GM18868 (cell line): Measurements from ENCODE around the gene ZNF629.
"Not testable (repeated sequence)": the region's sequence is repeated elsewhere in the genome, so short reads cannot be mapped to it uniquely, and the experiment has no call there.

Experiments used
- ATAC-seq: cut with Tn5 transposase; IDR thresholded peaks from one replicate; pipeline ENCODE4 v1.9.1; 2021; ENCODE audit warnings: mild to moderate bottlenecking, moderate library complexity; ENCODE audit not compliant: unreplicated experiment

The ZNF629 gene

GRCh38 chr16:30786936-30787612 is at the start of gene ZNF629:
Gene ZNF629, minus strand, starts transcription at chr16:30787205. Its CDS starts 2,723 bp downstream, at chr16:30784482.
- ATAC-seq, result no peak

- no peak for ATAC-seq
These were observed 47.2 kb upstream of the ZNF629 start for GRCh38 chr16:30834130-30834740.

- ATAC-seq, result no peak
These were observed 43.0 kb upstream of the ZNF629 start for GRCh38 chr16:30830072-30830417.

DNA sequence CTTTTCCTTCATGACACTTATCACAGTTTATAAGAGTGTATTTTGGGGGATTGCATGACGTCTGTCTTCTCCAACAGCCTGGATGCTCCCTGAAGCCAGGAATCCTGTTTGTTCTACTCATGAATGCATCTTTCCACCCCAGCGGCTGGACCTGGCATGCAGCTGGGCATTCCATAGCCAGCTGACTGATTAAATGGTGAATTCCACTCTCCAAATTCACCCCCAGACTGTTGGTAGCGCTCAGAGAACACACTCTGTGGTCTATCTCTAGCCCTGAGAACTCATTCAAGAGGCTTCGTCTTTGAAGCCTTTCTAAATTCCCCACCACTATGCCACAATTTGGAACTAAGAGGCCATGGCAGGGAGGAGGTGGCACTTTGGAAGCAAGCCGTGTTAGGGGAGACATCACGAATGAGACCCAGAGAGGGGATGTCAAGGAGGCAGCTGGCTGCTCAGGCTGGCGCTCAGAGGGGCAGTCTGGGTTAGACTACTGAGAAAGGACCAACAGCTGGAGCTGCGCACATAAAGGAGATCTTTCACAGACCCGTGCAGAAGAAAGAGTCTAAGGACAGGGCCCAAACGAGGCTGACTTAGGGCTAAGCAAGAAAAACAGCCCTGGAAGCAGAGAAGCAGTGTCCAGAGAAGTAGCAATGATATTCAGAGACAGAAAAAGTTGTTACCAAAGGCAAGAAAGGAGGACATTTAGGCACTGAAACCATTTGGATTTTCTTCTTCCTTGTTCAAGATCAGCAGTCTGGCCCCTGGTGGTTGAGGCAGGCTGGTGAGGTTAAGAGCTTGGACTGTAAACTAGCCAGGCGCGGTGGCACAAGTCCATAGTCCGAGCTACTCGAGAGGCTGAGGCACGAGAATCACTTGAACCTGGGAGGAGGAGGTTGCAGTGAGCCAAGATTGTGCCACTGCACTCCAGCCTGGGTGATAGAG is 42.4 kb upstream of the ZNF629 start:
- ATAC-seq, result no peak

- ATAC-seq, result no peak
These were observed 34.9 kb upstream of the ZNF629 start for GRCh38 chr16:30821891-30822290.

DNA sequence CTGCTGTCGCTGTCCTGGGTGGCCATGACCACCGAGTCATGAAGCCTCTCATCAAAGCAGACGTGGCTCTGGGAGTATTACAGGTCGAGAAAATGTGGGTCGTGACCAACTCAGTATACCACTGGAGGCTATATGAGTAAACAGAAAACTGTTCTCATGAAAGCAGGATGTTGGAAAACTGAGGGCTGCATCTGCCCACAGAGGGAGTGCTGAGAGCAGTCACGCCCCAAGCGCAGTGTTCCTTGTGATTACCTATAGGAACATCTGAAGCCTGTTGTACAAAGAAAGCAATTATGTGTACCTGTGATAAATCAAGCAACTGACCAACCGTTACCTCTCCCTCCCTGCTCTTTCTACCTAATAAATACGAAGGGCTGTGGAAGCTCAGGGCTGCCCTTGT is 34.4 kb upstream of the ZNF629 start:
- not testable (repeated sequence) for ATAC-seq

GRCh38 chr16:30820952-30821421 is 34.0 kb upstream of the ZNF629 start:
- no peak for ATAC-seq

- ATAC-seq, result no peak
These were observed 29.8 kb upstream of the ZNF629 start for GRCh38 chr16:30816769-30817168.

DNA sequence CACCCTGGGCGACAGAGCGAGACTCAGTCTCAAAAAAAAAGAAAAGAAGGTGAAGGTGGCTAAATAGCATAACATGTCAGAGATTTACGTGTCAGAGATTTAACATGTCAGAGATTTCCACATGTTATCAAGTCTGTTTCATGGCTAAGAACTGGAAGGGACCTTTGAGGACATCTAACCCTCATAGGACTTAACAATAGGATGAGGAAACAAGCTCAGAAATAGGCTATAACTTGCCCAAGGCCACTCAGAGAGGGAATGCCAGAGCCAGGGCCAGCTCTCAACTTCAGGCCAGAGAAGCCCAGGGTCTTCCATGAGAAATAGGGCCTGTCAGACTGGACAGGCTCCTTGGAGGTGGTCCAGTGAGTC is 26.8 kb upstream of the ZNF629 start:
- no peak for ATAC-seq

DNA sequence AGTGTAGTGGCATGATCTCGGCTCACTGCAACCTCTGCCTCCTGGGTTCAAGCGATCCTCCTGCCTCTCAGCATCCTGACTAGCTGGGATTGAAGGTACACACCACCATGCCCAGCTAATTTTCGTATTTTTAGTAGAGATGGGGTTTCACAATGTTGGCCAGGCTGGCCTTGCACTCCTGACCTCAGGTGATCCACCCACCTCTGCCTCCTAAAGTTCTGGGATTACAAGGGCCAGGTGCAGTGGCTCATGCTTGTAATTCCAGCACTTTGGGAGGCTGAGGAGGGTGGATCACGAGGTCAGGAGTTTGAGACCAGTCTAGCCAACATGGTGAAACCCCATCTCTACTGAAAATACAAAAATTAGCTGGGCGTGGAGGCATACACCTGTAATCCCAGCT is 22.7 kb upstream of the ZNF629 start:
- ATAC-seq, result not testable (repeated sequence)

DNA sequence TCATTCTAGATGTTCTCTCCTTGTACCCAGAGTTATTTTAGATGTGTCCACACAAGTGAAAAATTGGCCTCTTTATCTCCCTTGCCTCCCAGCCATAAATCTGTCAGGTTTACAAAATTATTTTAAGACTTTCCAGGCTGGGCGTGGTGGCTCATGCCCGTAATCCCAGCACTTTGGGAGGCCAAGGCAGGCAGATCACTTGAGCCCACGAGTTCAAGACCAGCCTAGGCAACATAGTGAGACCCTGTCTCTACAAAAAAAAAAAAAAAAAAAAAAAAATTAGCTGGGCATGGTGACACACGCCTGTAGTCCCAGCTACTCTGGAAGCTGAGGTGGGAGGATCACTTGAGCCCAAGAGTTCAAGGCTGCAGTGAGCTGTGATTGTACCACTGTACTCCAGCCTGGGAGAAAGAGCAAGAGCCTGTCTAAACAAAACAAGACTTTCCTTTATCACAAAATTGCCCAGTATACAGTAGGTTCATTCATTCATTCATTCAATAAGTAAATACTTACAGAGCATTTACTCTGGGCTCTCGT is 22.0 kb upstream of the ZNF629 start:
- ATAC-seq, result not testable (repeated sequence)

DNA sequence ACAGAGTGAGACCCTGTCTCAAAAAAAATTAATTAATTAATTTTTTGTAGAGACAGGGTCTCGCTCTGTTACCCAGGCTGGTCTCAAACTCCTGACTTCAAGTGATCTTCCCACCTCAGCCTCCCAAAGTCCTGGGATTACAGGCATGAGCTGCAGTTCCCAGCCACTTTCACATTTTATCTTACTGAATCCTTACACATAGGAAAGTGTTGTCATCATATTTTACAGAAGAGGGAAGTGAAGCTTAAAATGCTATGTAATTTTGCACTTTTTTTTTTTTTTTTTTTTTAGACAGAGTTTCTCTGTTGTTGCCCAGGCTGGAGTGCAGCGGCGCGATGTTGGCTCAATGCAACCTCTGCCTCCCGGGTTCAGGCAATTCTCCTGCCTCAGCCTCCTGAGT is 21.1 kb upstream of the ZNF629 start:
- no peak for ATAC-seq

- no peak for ATAC-seq
These were observed 18.6 kb upstream of the ZNF629 start for GRCh38 chr16:30805370-30806169.

GRCh38 chr16:30805056-30805369 is 18.0 kb upstream of the ZNF629 start:
- ATAC-seq, result no peak

- no peak for ATAC-seq
These were observed 15.9 kb upstream of the ZNF629 start for GRCh38 chr16:30802936-30803335.

GRCh38 chr16:30797670-30798309 is 10.8 kb upstream of the ZNF629 start:
- ATAC-seq, result no peak

- no peak for ATAC-seq
These were observed 7.6 kb upstream of the ZNF629 start for GRCh38 chr16:30794634-30795033.

DNA sequence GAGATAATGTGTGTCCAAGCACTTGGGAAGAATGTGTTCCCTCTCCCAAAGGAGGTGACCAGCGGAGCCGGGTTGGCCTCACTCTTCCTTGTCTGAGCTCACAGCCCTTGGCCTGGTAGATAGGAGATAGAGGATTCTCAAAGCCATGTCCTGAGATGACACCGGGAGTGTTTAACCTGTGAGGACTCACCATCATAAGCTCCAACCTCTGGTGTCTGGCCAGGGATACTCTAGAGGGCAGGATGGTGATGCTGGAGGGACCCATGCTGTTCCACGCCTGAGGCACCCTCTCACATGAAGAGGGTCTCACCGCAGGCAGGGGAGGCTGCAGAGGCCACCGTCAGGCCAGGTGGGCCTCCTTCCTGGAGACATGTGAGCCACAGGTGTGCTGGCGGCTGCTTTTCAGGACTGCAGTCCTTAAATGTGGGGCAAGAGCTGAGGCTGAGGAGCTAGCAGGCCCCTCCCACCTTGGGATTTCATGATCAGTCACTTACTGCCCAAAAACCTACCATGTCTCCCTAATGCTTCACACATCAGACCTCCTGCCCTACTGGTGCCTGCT is 6.6 kb upstream of the ZNF629 start:
- no peak for ATAC-seq

- ATAC-seq, result no peak
These were observed 791 bp upstream of the ZNF629 start for GRCh38 chr16:30787613-30788378.
